HG03442 (cell line): ENCODE data around the gene CROCC.
"Not testable (repeated sequence)": the region's sequence is repeated elsewhere in the genome, so short reads cannot be mapped to it uniquely, and the experiment has no call there.

Source experiments
- ATAC-seq: cut with Tn5 transposase; IDR thresholded peaks from one replicate; pipeline ENCODE4 v1.9.1; 2021; ENCODE audit warnings: mild to moderate bottlenecking, moderate library complexity; ENCODE audit not compliant: unreplicated experiment

The CROCC gene

DNA sequence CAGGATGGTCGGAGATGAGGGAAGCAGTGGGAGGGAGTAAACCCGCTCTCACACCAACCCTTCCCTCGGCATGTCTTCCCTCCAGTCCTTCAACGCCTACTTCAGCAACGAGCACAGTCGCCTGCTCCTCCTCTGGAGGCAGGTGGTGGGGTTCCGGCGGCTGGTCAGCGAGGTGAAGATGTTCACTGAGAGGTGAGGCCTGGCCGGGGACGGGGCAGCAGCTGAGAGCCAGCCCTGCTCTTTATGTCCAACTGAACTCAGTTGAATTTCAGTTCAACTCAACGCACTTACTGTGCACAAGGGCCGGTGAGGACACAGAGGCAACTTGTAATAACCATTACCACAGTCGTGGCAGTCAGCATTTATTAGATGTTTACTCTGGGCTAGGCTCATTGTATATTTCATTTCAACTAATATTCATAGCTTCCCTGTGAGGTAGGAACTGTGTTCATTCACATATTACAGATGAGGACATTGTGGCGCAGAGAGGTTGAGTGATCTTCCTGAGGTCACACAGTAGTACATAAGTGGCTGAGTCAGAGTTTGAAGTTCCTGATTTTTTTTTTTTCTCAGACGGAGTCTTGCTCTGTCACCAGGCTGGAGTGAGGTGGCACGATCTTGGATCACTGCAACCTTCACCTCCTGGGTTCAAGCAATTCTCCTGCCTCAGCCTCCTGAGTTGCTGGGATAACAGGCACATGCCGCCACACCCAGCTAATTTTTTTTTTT, 9.6 kb downstream of the CROCC start:
- ATAC-seq = not testable (repeated sequence)

DNA sequence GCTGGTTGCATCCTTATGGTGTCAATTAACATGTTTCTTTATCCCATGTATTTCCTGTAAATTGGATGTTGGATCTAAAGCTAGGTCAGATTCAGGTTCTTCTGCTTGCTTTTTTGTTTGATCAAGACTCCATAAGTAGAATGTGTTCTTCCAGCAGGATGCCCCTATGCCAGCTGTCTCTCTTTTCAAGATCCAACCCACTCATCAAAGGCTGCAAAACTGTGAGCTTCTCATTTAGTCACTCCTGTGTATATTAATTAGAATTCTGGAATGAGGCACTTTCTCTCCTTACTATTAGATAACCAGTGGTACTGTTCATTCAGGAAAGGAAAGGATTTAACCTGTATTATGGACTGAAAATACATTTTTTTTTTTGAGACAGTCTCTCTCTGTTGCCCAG, 12.2 kb downstream of the CROCC start:
- not testable (repeated sequence) for ATAC-seq

DNA sequence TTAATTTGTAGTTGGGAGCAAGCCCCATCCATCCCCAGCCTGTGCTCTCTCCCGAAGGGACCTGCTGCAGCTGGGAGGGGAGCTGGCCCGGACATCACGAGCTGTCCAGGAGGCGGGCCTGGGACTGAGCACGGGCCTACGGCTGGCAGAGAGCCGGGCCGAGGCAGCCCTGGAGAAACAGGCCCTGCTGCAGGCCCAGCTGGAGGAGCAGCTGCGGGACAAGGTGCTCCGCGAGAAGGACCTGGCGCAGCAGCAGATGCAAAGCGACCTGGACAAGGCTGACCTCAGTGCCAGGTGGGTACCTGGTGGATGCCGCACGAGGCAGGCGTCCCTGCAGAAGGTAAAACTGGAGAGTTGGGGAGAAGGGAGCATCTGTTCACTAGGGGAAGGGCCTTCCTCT, 14.8 kb downstream of the CROCC start:
- ATAC-seq = not testable (repeated sequence)

DNA sequence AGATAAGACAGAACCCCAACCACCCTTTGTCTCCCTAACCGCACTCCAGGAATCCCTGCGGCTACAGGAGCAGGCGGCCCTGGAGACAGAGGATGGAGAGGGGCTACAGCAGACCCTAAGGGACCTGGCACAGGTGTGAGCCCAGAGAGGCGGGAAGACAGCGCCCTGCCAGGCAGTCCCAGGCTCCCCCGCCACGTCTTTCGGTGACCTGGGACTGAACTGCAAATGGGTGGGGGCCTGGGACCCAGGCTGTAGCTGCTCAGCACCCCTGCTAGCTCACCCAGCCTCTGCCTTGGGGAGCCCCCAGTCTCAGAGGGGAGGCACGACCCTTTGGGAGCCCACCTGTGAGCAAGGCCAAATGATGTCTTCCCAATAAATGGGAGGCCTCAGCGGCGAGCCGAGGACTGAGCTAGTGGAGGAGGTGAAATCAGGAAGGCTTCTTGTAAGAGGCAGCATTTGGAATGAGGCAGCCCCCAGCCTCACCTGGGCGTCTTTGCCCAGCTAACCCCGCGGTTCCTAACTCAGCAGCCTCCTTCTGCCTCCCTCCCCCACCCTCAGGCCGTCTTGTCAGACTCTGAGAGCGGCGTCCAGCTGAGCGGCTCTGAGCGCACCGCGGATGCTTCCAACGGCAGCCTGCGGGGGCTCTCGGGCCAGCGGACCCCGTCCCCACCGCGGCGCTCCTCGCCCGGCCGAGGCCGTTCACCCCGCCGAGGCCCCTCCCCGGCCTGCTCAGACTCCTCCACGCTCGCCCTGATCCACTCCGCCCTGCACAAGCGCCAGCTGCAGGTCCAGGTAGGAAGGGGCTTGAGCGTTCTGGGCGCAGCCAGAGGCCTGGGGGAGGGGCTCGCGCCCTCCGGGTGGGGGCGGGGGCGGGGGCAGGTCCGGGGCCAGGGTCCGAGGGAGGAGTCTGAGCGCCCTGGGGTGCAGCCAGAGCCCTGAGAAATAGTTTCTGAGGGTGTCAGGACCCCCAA, 16.9 kb downstream of the CROCC start:
- no peak for ATAC-seq

DNA sequence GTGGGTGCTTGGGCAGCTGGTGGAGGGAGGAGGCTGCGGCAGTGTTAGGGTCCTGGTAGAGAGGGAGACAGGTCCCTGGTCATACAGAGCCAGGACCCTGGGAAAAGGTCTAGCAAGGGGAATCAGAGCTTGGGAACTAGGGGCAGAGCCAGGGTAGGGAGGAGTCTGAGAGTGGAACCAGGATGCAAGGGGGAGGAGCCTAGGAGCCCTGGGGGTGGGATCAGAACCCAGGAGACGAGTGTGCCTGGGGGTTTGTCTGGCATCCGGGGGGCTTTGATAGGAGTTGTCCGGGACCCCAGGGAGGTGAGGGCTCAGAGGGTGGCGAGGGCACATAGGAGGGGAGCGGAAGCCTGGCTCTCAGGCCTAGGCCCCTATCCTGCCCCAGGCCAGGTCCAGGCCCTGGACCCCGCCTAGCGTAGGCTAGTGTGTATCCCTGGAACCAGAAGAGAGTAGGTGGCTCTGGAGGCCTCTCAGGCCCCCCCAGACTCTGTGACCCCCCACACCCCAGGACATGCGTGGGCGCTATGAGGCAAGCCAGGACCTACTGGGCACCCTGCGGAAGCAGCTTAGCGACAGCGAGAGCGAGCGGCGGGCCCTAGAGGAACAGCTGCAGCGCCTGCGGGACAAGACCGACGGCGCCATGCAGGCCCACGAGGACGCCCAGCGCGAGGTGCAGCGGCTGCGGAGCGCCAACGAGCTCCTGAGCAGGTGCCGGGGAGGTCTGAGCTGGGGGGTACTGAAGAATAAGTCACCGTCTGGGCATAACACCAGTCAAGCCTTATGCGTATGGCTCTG, 17.9 kb downstream of the CROCC start:
- ATAC-seq = not testable (repeated sequence)

DNA sequence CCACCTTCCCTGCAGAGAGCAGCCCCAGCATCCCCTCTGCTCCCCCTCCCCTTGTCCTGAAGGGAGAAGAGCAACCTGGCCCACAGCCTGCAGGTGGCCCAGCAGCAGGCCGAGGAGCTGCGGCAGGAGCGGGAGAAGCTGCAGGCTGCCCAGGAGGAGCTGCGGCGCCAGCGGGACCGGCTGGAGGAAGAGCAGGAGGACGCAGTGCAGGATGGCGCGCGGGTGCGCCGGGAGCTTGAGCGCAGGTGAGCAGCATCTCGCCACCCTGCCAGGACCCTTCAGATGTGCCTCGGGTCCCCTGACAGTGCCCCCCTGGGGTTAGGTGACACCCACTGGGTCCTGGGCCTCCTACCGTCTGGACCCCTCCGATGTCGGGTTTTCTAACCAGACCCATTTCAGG, 22.3 kb downstream of the CROCC start:
- ATAC-seq = no peak

DNA sequence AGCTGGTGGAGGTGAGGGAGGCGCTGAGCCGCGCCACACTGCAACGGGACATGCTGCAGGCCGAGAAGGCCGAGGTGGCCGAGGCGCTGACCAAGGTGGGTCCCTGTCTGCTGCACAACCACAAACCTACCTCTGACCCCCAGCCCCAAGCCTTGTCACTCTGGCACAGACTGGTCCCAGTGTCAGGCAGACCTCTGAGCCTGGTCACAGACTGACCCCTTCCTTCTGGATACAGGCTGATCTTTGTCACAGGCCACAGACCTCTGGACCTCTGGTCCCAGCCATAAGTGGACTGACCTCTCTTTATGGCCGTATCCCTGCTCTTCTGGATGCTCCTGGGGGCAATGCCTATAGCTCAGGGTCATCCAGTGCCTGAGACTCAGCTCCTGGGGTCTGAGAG, 23.8 kb downstream of the CROCC start:
- not testable (repeated sequence) for ATAC-seq

DNA sequence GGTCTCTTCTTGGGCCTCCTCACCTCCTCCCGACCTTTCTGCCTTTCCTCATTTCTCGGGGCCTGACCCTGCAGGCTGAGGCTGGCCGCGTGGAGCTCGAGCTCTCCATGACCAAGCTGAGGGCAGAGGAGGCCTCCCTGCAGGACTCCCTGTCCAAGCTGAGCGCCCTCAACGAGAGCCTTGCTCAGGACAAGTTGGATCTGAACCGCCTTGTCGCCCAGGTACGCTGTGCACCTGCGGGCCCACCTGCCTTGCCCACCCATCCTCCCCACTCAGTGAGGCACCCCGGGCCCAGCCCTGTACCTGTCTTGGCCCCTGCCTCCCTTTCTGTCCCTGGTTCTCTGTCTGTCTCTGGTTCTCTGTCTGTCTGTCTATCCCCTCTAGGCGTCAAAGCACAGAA, 24.5 kb downstream of the CROCC start:
- ATAC-seq = not testable (repeated sequence)

DNA sequence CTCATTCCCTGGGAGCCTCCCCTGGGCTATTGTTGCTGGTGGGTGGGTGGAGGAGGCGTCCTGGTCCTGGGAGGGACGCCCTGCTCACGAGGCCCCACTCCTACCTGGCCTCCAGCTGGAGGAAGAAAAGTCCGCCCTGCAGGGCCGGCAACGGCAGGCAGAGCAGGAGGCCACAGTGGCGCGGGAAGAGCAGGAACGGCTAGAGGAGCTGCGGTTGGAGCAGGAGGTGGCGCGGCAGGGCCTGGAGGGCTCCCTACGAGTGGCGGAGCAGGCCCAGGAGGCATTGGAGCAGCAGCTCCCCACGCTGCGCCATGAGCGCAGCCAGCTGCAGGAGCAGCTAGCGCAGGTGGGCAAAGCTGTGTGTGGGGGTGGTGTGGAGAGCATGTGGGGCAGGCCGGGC, 24.9 kb downstream of the CROCC start:
- no peak for ATAC-seq

DNA sequence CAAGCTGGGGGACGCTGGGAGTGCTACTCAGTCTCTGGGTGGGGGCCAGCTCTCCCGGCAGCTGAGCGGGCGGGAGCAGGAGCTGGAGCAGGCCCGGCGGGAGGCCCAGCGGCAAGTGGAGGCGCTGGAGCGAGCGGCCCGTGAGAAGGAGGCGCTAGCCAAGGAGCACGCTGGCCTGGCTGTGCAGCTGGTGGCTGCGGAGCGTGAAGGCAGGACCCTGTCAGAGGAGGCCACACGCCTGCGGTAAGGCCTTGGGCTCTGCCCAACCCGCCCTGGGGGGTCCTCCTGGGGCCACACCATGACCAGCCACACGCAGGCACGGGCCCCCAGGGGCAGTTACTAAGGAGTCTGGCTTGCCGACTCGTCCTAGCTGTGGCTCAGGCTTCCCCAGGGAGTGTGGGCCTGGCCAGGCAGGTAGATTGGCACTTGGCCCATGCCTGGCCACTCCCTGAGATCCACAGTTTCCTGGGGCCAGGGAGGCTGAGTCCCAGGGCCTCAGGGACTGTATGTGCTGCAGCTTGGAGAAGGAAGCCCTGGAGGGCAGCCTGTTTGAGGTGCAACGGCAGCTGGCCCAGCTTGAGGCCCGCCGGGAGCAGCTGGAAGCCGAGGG, 26.7 kb downstream of the CROCC start:
- not testable (repeated sequence) for ATAC-seq

DNA sequence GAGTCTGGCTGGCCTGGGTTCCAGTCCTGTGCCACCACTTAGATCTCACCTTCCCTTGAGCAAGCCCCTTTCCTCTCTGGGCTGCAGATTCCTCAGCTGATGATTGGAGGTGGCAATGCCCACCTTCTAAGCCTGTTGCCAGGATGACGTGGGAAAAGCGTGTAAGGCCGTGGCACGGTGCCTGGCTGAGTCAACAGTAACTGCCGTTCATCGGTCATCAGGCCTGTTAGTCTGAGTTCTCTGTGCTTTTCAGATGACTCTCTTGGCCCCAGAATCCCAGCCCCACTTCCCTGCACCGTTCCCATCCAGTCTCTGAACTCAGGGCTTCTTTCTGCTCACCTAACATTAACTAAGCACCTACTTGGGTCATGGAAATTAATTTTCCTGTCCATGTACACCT, 27.3 kb downstream of the CROCC start:
- not testable (repeated sequence) for ATAC-seq

DNA sequence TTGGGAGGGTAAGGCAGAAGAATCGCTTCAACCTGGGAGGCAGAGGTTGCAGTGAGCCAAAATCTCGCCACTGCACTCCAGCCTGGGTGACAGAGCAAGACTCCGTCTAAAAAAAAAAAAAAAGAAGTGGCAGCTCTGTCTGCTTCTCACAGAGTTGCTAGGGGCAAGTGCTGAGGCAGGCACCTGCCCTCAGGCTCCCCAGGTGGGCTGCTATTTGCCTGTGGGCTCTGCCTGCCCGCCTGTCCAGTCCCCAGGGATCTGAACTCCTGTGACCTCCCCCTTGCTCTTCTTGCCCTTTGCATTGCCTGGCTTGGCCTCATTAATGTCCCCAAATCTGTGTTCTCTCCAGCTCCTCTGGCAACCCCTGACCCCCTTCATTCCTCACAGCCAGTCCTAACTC, 30.6 kb downstream of the CROCC start:
- not testable (repeated sequence) for ATAC-seq

DNA sequence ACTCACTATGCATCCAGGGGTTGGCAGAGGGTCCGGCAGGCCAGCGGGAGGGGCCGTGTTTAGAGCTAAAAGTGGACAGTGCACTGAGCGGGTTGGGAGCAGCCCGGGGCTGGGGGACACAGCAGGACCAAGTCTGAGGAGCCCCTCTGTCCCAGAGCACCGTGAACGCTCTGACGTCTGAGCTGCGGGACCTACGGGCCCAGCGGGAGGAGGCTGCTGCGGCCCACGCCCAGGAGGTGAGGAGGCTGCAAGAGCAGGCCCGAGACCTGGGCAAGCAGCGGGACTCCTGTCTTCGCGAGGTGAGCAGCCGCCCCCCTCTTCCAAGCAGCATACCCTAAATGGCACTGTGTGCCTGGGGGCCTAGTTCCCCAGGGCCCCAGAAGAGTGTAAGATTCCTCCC, 32.8 kb downstream of the CROCC start:
- no peak for ATAC-seq

DNA sequence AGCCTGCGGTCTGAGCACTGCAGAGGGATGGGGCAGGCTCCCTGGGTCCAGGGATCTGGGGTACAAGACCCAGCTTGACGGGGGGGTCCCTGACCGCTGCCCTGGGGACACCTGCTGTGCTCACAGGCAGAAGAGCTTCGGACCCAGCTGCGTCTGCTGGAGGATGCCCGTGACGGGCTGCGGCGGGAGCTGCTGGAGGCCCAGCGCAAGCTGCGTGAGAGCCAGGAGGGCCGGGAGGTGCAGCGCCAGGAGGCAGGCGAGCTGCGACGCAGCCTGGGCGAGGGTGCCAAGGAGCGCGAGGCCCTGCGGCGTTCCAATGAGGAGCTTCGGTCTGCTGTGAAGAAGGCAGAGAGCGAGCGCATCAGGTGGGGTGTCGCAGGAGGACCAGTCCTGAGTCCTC, 33.5 kb downstream of the CROCC start:
- no peak for ATAC-seq

DNA sequence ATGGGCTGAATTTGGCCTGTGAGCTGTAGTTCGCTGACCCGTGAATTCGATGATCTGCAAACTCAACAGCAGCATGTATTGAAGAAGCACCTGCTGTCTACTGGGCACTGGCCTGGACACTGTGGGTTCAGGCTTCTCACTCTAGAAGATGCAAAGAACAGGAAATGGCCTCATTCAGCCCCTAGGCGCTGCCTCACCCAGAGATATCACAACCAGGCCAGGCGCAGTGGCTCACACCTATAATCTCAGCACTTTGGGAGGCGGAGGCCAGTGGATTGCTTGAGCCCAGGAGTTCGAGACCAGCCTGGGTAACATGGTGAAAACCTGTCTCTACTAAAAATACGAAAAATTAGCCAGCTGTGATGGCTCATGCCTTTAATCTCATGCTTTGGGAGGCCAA, 35.0 kb downstream of the CROCC start:
- no peak for ATAC-seq

DNA sequence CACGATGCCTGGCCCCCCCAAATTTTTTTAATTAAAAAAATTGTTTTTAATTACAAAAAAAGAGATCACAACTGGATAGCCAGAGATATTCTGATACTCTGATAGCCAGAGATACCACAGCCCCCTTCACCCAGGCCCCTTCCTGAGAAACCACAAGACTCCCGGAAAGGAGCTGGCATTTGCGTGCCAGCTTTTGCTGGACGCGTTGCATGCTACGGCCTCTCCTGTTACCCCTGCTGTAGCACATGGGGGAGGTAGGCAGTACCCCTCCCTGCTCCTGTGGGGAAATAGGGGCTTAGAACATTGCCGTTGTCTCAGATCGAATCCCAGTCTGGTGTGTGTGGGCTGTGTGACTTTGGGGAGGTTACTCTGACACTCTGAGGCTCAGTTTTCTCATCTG, 36.0 kb downstream of the CROCC start:
- ATAC-seq = no peak

DNA sequence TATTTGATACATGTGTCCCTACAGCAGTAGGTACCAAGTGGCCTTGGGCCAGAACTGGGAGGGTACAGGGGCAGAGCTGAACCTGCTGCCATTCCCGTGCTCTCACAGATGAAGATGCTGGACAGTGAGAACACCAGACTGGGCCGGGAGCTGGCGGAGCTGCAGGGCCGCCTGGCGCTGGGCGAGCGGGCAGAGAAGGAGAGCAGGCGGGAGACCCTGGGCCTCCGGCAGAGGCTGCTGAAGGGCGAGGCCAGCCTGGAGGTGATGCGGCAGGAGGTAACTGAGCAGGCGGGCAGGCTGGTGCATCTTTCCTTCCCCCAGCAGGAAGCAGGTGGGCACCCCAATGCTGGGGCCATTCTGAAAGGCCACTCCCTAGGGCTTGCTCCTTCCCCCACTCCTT, 36.7 kb downstream of the CROCC start:
- no peak for ATAC-seq

DNA sequence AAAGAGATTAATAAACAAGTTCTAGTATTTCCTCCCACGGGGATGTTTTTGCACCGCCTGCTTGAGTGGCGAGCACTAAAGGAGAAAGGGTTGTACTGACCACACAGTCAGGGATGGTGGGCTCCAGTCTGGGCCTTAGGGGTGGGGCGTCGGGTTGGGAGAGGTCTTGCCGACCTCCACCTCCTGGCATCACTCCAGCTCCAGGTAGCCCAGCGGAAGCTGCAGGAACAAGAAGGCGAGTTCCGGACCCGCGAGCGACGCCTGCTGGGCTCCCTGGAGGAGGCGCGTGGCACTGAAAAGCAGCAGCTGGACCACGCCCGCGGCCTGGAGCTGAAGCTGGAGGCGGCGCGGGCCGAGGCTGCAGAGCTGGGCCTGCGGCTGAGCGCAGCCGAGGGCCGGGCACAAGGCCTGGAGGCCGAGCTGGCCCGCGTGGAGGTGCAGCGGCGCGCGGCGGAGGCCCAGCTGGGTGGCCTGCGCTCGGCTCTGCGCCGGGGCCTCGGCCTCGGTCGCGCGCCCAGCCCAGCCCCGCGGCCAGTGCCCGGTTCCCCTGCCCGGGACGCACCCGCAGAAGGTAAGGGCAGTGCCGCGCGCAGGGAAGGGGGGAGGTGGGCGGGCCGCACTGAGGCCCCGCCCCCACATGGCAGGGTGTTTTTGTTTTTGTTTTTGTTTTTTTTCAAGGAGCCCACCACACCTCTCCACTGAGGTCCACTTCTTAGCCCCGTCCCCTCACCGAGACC, 39.0 kb downstream of the CROCC start:
- ATAC-seq = no peak

DNA sequence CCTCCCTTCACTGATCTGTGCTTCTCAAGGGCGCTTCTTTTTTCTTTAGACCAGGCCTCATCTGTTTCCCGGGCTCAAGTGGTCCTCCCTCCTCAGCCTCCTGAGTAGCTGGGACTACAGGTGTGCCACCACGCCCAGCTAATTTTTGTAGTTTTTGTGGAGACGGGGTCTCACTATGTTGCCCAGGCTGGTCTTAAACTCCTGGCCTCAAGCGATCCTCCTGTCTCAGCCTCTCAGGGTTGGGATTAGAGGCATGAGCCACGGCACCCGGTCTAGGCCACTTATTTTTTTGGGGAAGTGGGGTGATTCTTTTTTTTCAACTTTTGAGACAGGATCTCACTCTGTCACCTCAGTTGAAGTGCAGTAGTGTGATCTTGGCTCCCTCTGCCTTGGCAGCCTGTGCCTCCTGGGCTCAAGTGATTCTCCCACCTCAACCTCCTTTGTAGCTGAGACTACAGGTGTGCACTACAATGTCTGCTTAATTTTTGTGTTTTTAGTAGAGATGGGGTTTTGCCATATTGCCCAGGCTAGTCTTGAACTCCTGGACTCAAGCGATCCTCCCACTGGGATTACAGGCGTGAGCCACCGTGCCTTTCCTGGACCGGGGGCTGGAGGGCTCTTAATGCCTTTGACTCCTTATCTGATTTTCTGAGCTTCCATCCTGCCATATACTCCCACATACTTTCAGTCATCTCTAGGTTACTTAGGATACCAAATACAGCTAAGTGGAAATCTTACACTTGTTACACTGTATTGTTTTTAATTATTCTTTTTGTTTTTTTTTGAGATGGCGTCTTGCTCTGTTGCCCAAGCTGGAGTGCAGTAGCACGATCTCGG, 39.8 kb downstream of the CROCC start:
- ATAC-seq = no peak
